ENCODE measurements around the gene STK24. TPM values are rescaled to one million over a fixed set of nuclear protein-coding genes. Genes with fewer than 3 reads are reported as not detected.

The STK24 gene
- total and polyA plus RNA-seq, 2 of the 8 experiments (the other 6 are each of a cell fraction or from before 2014, with no cell fraction given): 62.8 to 143 TPM

DNA sequence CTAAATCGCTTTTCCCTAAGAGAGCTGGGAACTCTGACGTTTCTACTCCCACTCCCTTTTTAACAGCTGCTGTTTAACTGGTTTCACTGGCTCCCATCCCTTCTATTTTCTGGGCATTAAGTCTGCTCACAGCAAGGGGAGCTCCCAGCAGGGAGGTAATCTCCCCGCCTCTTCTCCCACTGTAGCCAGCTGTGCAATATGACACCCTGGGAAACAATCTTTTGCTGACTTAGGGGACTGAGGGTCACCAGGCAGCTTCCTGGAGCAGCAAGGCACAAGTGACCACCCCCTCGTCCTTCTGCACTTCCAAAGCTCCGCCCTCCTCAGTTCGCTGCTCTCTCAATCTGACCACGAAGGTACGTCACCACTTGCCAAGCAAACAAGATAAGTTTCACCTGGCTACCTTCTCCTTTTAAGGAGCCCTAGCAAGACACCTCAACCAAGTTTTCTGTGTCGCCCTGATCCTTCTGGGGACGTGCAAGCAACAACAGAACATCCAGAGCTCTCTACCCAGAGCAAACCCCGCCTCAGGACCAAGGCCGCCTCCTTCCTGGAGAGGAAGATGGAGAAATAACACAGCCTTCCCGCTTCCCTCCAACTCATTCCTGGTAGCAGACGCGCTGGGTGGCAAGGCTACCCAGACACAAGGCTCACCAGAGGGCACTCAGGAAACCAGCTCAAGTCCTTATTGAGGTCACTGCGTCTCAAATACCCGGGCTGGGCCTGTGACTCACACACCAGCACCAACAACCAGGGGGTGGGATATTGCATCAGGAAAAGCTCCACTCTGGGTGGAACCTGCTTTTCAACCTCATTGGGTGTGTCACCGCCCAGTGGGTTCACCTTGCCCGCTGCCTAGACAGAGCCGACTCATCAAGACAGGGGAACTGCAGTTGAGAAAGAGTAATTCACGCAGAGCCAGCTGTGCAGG is 92.4 kb downstream of the STK24 start:
- FAIRE-seq: peak; percentile 86
- Histone ChIP-seq H3K27ac (ENCODE audit: low read depth, low read length) (peak overlapping the region; percentile 65; the same call in 1 of the 2 replicates), H2BK5ac (ENCODE audit: low read depth, low read length) (peak overlapping the region; percentile 85), H2AK5ac (ENCODE audit: low read depth, low read length) (no peak overlapping the region), H3K36me3 (ENCODE audit: control insufficient read depth in 2 of 4, insufficient read depth in 4 of 4, low read length in 3 of 4) (peaks cover 0 to 3% (median 0%) of the 10 kb centered on the region in 4 experiments; a peak in 1 of 8 replicates), H4K20me1 (replicated peaks in 1 of 2; ENCODE audit: control insufficient read depth in 1 of 2, insufficient read depth in 2 of 2, low read length in 2 of 2) (peaks cover 34 to 43% of the 10 kb centered on the region in 2 experiments), H3K79me2 (ENCODE audit: control insufficient read depth in 1 of 2, insufficient read depth in 2 of 2, low read length in 2 of 2) (peaks cover 21 to 99% of the 10 kb centered on the region in 2 experiments), H3K4me2 (ENCODE audit: insufficient read depth in 1 of 2, low read depth in 2 of 2, low read length in 2 of 2) (peak overlapping the region; percentile 65 to 67), H2BK12ac (ENCODE audit: low read depth, low read length) (peak overlapping the region; percentile 81; the same call in 1 of the 2 replicates), H3K9me3 (ENCODE audit: insufficient read depth in 2 of 2, low read depth in 1 of 2, low read length in 1 of 2) (no peaks in the 10 kb centered on the region), H3K9ac (replicated peaks in 1 of 4; ENCODE audit: extremely low read depth in 1 of 4, low read depth in 3 of 4, low read length in 3 of 4) (peak overlapping the region in 3 of 4 experiments; percentile 2 to 34 (median 30); a peak in 6 of 7 replicates), H2BK20ac (ENCODE audit: low read length) (no peak overlapping the region), H2BK15ac (ENCODE audit: low read length) (no peak overlapping the region), H3K14ac (ENCODE audit: insufficient read length) (no peak overlapping the region), H3K4ac (replicated peaks; ENCODE audit: insufficient read length, low read depth, low read length) (no peak overlapping the region), H3K4me3 (ENCODE audit: extremely low read depth in 1 of 4, insufficient read depth in 2 of 4, low read depth in 3 of 4, low read length in 4 of 4) (peak overlapping the region in 3 of 4 experiments; percentile 11 to 43 (median 16); a peak in 4 of 8 replicates), H3K4me1 (replicated peaks in 1 of 4; ENCODE audit: control insufficient read depth in 3 of 4, insufficient read depth in 4 of 4, low read length in 3 of 4) (peaks cover 13 to 48% (median 39%) of the 10 kb centered on the region in 4 experiments), H4K8ac (ENCODE audit: extremely low read depth, insufficient read depth, low read length) (peak overlapping the region; percentile 82; the same call in 1 of the 2 replicates), H3K79me1 (ENCODE audit: low read depth, low read length) (peaks cover 21% of the 10 kb centered on the region), H3K18ac (ENCODE audit: extremely low read depth, low read length) (0 out of 2 replicates have a peak overlapping the region, but pooled peaks have one; percentile 5), H4K91ac (replicated peaks; ENCODE audit: insufficient read length, low read length) (no peak overlapping the region), H2AFZ (ENCODE audit: low read length) (no peak overlapping the region), H3K27me3 (replicated peaks in 1 of 4; ENCODE audit: control insufficient read depth in 3 of 4, extremely low read depth in 1 of 4, insufficient read depth in 3 of 4, low read length in 3 of 4) (no peaks in the 10 kb centered on the region), H3K56ac (replicated peaks; ENCODE audit: insufficient read length, low read depth, low read length) (no peak overlapping the region), H2BK120ac (replicated peaks; ENCODE audit: low read depth, low read length) (no peak overlapping the region), H4K5ac (ENCODE audit: insufficient read length, low read depth, low read length) (no peak overlapping the region), H3K23me2 (ENCODE audit: low read depth, low read length) (no peaks in the 10 kb centered on the region), H3K23ac (ENCODE audit: insufficient read length) (no peak overlapping the region)
- WGBS, 2 experiments (ENCODE audit: extremely low coverage in 1 of 2, insufficient coverage in 1 of 2, insufficient read length in 1 of 2, insufficient replicate concordance in 2 of 2, low coverage in 1 of 2, low lambda C conversion rate in 2 of 2, missing lambda C conversion rate in 1 of 2): 29% methylated on average over 21 of the region's 21 CpGs; no CpG with 5 or more reads in 1 of the 2 experiments
- ChIA-PET CTCF (ENCODE audit: partially characterized antibody) (interaction anchor here (0.7 to 5.9 kb wide), 28 partner anchors 11 to 359 kb away, joined by 3 to 42 read pairs (median 4); no protein-coding TSS in a partner anchor), POLR2A (ENCODE audit: partially characterized antibody) (interaction anchor here (0.7 to 3.5 kb wide), 14 partner anchors 8 to 323 kb away, joined by 3 to 18 read pairs (median 4); partner anchors contain the start of gene STK24)
- peak in 1 of 2 experiments; percentile 73 for DNase-seq (ENCODE audit: low read depth in 1 of 2, low spot score in 2 of 2)
- peak; percentile 34 for TF ChIP-seq TAF7 (optimal IDR thresholded peaks at IDR 0.05; ENCODE audit: borderline replicate concordance, low read depth, low read length)
- no peak for TF ChIP-seq BRCA1 (IDR thresholded peaks at IDR 0.05; ENCODE audit: low read depth, low read length)
- no peak for TF ChIP-seq SIX5 (IDR thresholded peaks at IDR 0.05; ENCODE audit: low read depth, low read length)
- 0 out of 2 replicates have a peak, but pooled peaks have one; percentile 12 for TF ChIP-seq TCF12 (IDR thresholded peaks at IDR 0.05; ENCODE audit: low read depth, low read length)
- peak; percentile 72; the same call in 1 of the 2 replicates for TF ChIP-seq SP1 (IDR thresholded peaks at IDR 0.05; ENCODE audit: low read depth, low read length)
- no peak for TF ChIP-seq TBP (IDR thresholded peaks at IDR 0.05; ENCODE audit: low read depth, low read length)
- TF ChIP-seq CBX8 (IDR thresholded peaks at IDR 0.05; ENCODE audit: borderline replicate concordance, low read depth, low read length): no peak
- TF ChIP-seq HDAC2 (IDR thresholded peaks at IDR 0.05; ENCODE audit: borderline replicate concordance in 1 of 2, low read depth in 2 of 2, low read length in 2 of 2): 0 out of 4 replicates have a peak, but pooled peaks of 1 of the 2 experiments have one; percentile 72
- TF ChIP-seq BACH1 (IDR thresholded peaks at IDR 0.05; ENCODE audit: low read length): no peak
- no peak for TF ChIP-seq RNF2 (IDR thresholded peaks at IDR 0.05; ENCODE audit: borderline replicate concordance, low read depth, low read length, missing control alignments, poor library complexity, severe bottlenecking)
